Lower leg skin (tissue), 4 donors: ENCODE data around the gene TCTN2. TPM values are rescaled to one million over a fixed set of nuclear protein-coding genes. Genes with fewer than 3 reads are reported as not detected.
A peak's percentile ranks its signal among the peaks of the same experiment; 100 is the strongest.

ENCODE experiments used
- DNase-seq, 2 donors: peaks; one replicate each; pipeline ENCODE4 v3.0.0-alpha.2; 2019; ENCODE audit warnings: low spot score in 2 of 2
- H3K4me3 ChIP-seq: fragments of 200-600 bp; sonication (generic); 2 replicates; pipeline ENCODE4 v1.5.1; 2017; ENCODE audit warnings: mild to moderate bottlenecking, low read depth; ENCODE audit not compliant: poor library complexity, severe bottlenecking
- POLR2A ChIP-seq, 2 donors: fragments of 450-650 bp; IDR thresholded peaks; one replicate each; pipeline ENCODE4 v1.6.1; 2016 to 2017; ENCODE audit warnings: antibody characterized with exemption in 2 of 2, mild to moderate bottlenecking in 1 of 2, moderate library complexity in 1 of 2
- WGBS, 2 donors: methylation state at CpG; one replicate each; pipeline ENCODE4 v1.1.5; 2018; 5-methylcytosine and 5-hydroxymethylcytosine counted together
- intact Hi-C: fragments of 100-400 bp; cut with DNase I; formaldehyde crosslinking; loops from one replicate; pipeline ENCODE4 v1.15.0; 2023; ENCODE audit warnings: low total_unique reads
- total RNA-seq, 4 donors: library from RNA; depleted of rRNA; stranded (reverse); fragments of >200 nt; gene quantifications; one replicate each; pipeline ENCODE4 v1.1.0, GENCODE V29; 2016
- TF ChIP-seq, protein P1 (sequence below), 3 donors: fragments of 450-650 bp; IDR thresholded peaks; one replicate each; pipeline ENCODE4 v1.5.1; 2016; ENCODE audit warnings: antibody characterized with exemption in 3 of 3, mild to moderate bottlenecking in 3 of 3, moderate library complexity in 2 of 3

TCTN2 gene
- total RNA-seq, 4 donors from 2014 or later, result 9.2 to 14.6 (median 10.7) TPM

DNA sequence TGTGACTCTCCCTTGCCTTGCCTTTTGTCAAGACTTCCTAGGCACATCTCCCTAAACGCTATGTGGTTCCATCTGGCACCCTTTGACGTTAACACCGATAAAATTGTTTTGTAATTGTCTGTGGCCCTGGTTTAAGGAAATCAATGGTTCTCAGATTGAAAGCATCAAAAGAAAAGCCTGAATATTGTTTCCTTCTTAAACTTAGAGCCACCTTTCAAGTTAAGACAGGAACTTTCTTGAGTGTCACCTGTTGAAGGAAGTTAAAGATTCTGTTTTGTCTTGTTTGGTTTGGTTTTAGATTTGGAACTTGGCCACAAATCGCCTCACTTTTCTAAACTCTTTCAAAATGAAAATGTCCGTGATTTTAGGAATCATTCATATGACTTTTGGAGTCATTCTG lies 76.4 kb downstream of the TCTN2 start:
- 63 to 70% methylated on average over 5 of the region's 5 CpGs for WGBS, 2 donors
- no peak overlapping the region for H3K4me3 ChIP-seq
- no peak for DNase-seq
- intact Hi-C loops, result no loop called here
- TF ChIP-seq, protein P1, sequence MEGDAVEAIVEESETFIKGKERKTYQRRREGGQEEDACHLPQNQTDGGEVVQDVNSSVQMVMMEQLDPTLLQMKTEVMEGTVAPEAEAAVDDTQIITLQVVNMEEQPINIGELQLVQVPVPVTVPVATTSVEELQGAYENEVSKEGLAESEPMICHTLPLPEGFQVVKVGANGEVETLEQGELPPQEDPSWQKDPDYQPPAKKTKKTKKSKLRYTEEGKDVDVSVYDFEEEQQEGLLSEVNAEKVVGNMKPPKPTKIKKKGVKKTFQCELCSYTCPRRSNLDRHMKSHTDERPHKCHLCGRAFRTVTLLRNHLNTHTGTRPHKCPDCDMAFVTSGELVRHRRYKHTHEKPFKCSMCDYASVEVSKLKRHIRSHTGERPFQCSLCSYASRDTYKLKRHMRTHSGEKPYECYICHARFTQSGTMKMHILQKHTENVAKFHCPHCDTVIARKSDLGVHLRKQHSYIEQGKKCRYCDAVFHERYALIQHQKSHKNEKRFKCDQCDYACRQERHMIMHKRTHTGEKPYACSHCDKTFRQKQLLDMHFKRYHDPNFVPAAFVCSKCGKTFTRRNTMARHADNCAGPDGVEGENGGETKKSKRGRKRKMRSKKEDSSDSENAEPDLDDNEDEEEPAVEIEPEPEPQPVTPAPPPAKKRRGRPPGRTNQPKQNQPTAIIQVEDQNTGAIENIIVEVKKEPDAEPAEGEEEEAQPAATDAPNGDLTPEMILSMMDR (IDR thresholded peaks at IDR 0.05), result no peak
- TF ChIP-seq POLR2A (IDR thresholded peaks at IDR 0.05), result no peak

DNA sequence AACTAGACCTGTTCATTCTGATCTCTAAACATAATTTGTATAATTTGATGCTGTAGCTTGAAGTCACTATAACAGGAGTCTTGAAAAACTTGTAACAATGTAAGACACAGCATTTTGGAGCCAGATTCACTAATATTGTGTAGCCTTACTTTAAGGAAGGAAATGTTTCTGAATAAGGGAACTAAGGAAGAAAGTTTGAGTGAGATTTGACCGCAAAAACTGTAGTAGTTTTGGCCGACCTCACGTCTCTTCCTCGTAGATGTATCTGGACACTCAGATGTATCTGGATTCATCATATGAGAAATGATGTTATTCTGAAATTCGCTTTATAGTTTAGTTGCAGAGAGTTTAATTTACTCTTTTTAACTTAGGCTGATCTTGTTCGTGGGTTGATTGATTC lies 77.2 kb downstream of the TCTN2 start:
- H3K4me3 ChIP-seq, result no peak overlapping the region
- DNase-seq, result no peak
- WGBS, 2 donors, result 85 to 90% methylated on average over 6 of the region's 6 CpGs
- no peak for TF ChIP-seq POLR2A (IDR thresholded peaks at IDR 0.05)
- TF ChIP-seq, protein P1 (IDR thresholded peaks at IDR 0.05), result no peak
- intact Hi-C loops, result no loop called here

DNA sequence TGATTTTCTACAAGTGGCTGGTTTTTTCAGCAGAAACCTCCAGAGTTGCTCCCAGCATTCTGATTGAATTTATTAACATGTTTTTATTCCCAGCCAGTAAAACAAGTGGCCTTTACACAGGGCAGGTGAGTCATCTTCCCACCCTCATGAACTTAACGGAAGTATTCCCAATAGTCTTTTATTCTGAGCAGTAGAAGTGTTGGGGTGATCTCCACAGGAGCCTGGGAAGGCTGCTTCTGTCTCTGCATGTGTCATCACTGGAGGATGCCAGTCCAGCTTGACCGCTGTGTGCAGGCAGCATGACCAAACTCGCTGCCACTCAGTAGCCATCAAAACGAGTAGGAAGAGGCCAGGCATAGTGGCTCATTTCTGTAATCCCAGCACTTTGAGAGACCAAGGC lies 77.7 kb downstream of the TCTN2 start:
- TF ChIP-seq POLR2A (IDR thresholded peaks at IDR 0.05), result no peak
- TF ChIP-seq, protein P1 (IDR thresholded peaks at IDR 0.05), result no peak
- intact Hi-C loops, result no loop called here
- DNase-seq, result no peak
- 75 to 77% methylated on average over 4 of the region's 4 CpGs for WGBS, 2 donors
- H3K4me3 ChIP-seq, result no peak overlapping the region

DNA sequence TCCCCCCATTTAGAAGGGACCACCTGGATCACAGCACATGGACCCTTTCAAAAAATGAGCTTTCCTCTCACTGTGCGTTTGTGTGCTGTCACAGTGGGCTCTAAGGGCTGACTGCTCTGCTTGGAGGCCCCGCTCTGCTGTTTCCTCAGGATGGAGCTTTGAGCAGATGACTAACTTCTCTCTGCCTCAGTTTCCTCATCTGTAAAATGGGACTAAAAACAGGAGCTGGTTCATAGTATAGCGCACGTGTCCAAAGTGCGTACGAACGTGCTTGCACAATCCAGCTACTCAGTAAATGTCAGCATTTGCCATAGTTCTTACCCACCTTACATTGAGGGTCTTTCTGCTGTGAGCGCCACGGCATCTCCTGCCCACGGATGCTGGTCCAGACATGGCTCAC lies 78.4 kb downstream of the TCTN2 start:
- DNase-seq, result no peak
- WGBS, 2 donors, result 97% methylated on average over 10 of the region's 10 CpGs
- TF ChIP-seq POLR2A (IDR thresholded peaks at IDR 0.05), result no peak
- TF ChIP-seq, protein P1 (IDR thresholded peaks at IDR 0.05), result no peak
- no peak overlapping the region for H3K4me3 ChIP-seq
- intact Hi-C loops, result no loop called here

DNA sequence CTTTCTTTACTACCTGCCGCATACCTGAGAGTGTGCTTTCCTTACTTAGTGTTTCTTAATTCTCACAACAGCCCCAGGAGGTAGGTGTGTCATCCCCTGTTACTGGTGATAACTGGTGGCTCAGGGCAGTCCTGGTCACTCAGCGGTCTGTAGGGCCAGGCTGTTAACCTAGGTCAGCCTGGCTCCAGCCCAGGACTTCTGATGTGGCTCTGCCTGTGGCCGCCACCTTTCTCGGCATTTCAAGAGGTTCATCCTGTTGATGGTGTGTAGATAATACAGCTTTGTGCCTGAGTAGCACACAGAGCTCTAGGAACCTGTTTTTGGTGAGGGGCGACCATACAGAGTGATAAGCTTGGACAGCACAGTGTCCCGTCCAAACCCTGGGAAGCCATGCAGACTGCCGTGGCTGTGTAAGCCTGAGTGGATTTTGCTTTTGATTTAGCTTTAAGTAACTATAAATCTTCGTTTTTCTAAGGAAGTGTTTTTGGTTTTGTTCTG lies 79.3 kb downstream of the TCTN2 start:
- intact Hi-C loops, result no loop called here
- H3K4me3 ChIP-seq, result no peak overlapping the region
- TF ChIP-seq POLR2A (IDR thresholded peaks at IDR 0.05), result no peak
- TF ChIP-seq, protein P1 (IDR thresholded peaks at IDR 0.05), result no peak
- no peak for DNase-seq
- WGBS, 2 donors, result 91 to 96% methylated on average over 7 to 8 of the region's 8 CpGs

DNA sequence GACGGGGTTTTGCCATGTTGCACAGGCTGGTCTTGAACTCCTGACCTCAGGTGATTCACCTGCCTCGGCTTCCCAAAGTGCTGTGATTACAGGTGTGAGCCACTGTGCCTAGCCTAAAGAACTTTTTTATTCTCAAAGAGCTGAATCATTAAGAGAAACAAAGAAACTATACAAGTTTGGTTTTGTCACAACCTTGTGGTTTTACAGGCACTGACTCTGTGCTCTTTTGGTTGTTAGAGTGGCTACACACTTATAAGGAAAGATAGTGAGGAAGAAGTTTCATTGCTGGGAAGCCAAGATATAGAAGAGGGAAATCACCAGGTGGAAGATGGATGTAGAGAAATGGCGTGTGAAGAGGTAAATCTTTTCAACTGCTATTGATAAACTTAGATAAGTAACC lies 81.1 kb downstream of the TCTN2 start:
- 91 to 92% methylated on average over 3 of the region's 3 CpGs for WGBS, 2 donors
- TF ChIP-seq, protein P1 (IDR thresholded peaks at IDR 0.05), result no peak
- no peak for TF ChIP-seq POLR2A (IDR thresholded peaks at IDR 0.05)
- peak in 1 of 2 donors; percentile 26 for DNase-seq
- H3K4me3 ChIP-seq, result no peak overlapping the region
- intact Hi-C loops, result no loop called here
